Stimulated activated CD8-positive, alpha-beta memory T cell treated with anti-CD3 and anti-CD28 coated beads, Interleukin-7, amount 100 ng/mL, for 1 hour (primary cell): ENCODE data around the gene ZMIZ2.

Experiments used
- DNase-seq, 2 donors: peaks; one replicate each; pipeline ENCODE4 v3.0.0-alpha.2; 2020; ENCODE audit warnings: low read depth in 2 of 2

The ZMIZ2 gene

GRCh38 chr7:44757311-44757710 is 8.7 kb downstream of the ZMIZ2 start:
- DNase-seq: no peak

- DNase-seq: no peak
Measured at GRCh38 chr7:44757739-44758138, 9.1 kb downstream of the ZMIZ2 start.

GRCh38 chr7:44759246-44759645 is 10.6 kb downstream of the ZMIZ2 start:
- DNase-seq: no peak

- no peak for DNase-seq
Measured at GRCh38 chr7:44760034-44760580, 11.5 kb downstream of the ZMIZ2 start.

GRCh38 chr7:44761207-44762161 is 12.8 kb downstream of the ZMIZ2 start:
- no peak for DNase-seq

GRCh38 chr7:44762300-44762699 is 13.7 kb downstream of the ZMIZ2 start:
- DNase-seq: no peak

- no peak for DNase-seq
Measured at GRCh38 chr7:44762726-44763522, 14.3 kb downstream of the ZMIZ2 start.

GRCh38 chr7:44764081-44764480 is 15.4 kb downstream of the ZMIZ2 start:
- DNase-seq: no peak

GRCh38 chr7:44764665-44765578 is 16.3 kb downstream of the ZMIZ2 start:
- DNase-seq: no peak

GRCh38 chr7:44765579-44766415 is 17.1 kb downstream of the ZMIZ2 start:
- no peak for DNase-seq

GRCh38 chr7:44766416-44766801 is 17.8 kb downstream of the ZMIZ2 start:
- no peak for DNase-seq

- DNase-seq: no peak
Measured at GRCh38 chr7:44767134-44767911, 18.7 kb downstream of the ZMIZ2 start.

GRCh38 chr7:44767912-44768627 is 19.4 kb downstream of the ZMIZ2 start:
- no peak for DNase-seq

- DNase-seq: no peak
Measured at GRCh38 chr7:44768628-44769371, 20.2 kb downstream of the ZMIZ2 start.

- no peak for DNase-seq
Measured at GRCh38 chr7:44769376-44769775, 20.7 kb downstream of the ZMIZ2 start.

- no peak for DNase-seq
Measured at GRCh38 chr7:44769776-44770294, 21.2 kb downstream of the ZMIZ2 start.

- no peak for DNase-seq
Measured at GRCh38 chr7:44771358-44771757, 22.7 kb downstream of the ZMIZ2 start.

GRCh38 chr7:44772440-44772839 is 23.8 kb downstream of the ZMIZ2 start:
- no peak for DNase-seq
